Central memory CD8-positive, alpha-beta T cell (primary cell): ENCODE measurements around the gene CAMKV.
A peak's percentile ranks its signal among the peaks of the same experiment; 100 is the strongest.

ENCODE experiments used
- ATAC-seq: fragments of 150-1000 bp; cut with Tn5 transposase; replicated peaks from 2 replicates; pipeline ENCODE4 v1.10.0; 2022; ENCODE audit warnings: mild to moderate bottlenecking, moderate FRiP score, moderate number of reproducible peaks; ENCODE audit not compliant: poor library complexity, severe bottlenecking; ENCODE audit errors: extremely low read depth
- DNase-seq, 2 donors: peaks; one replicate each; pipeline ENCODE4 v3.0.0; 2021; ENCODE audit warnings: low spot score in 2 of 2
- H3K27ac Mint-ChIP-seq: one replicate; pipeline ENCODE4 v1.8.0; 2022; ENCODE audit warnings: low read depth, mild to moderate bottlenecking, moderate library complexity, mixed read lengths
- H3K27me3 Mint-ChIP-seq: one replicate; pipeline ENCODE4 v1.8.0; 2022; ENCODE audit warnings: mixed read lengths
- H3K36me3 Mint-ChIP-seq: one replicate; pipeline ENCODE4 v1.8.0; 2022; ENCODE audit warnings: mild to moderate bottlenecking, moderate library complexity, mixed read lengths; ENCODE audit not compliant: insufficient read depth
- H3K4me1 Mint-ChIP-seq: one replicate; pipeline ENCODE4 v1.8.0; 2022; ENCODE audit warnings: mixed read lengths
- H3K4me3 Mint-ChIP-seq: one replicate; pipeline ENCODE4 v1.8.0; 2022; ENCODE audit warnings: mild to moderate bottlenecking, moderate library complexity, mixed read lengths
- H3K9me3 Mint-ChIP-seq: one replicate; pipeline ENCODE4 v1.8.0; 2022; ENCODE audit warnings: mixed read lengths

CAMKV gene

DNA sequence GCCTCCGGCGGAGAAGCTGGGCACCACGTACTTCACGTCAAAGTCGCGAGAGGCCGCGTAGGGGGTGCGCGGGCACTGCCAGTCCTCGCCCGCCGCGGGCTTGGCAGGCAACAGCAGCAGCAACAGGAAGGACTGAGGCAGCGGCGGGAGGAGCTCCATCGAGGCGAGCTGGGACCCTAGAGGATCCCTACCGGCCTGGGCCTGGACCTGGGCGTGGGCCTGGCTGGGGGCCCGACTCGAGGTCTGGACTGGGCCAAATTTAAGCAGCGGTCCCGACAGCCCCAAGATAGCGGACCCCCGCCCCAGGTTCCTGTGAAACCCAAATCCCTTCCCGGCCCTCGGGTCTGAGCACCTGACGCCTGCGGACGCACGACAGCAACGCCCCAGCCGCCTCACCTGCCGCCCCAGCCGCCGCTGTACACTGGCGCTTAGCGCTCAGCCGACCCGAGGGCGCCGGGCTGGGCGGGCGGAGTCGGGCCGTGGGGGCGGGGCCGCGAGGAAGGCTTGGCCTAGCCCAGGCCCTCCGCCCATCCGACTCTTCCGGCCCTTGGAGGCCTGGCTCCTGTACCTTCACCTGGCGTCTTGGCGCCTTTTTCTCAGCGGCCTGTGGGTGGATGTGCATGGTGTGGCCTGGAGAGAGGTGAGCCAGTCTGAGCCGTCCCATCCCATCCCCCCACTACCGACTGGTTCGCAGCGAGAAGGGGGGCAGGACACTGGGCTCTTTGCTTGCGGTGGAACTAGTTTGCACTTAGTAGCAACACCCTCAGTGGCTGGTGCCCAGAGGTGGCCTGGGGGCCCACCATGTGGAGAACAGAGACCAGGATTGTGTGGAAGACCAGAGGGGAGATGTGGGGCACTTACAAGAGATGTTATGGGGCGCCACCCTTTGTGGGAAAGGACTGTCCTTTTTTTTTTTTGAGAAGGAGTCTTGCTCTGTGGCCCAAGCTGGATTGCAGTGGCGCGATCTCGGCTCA is 34.0 kb upstream of the CAMKV start, which contains the start of gene MST1R:
Gene MST1R (minus strand): TSS at position 423 of the 974 bp plus-strand sequence. CDS start 264 bp downstream, at position 159.
- no peaks in the 10 kb centered on the region for H3K27me3 Mint-ChIP-seq
- H3K4me3 Mint-ChIP-seq, result peak within 1 kb of the TSS; percentile 76
- peak; percentile 97 for ATAC-seq
- DNase-seq, result peak; percentile 61 to 70
- H3K27ac Mint-ChIP-seq, result peak within 1 kb of the TSS; percentile 62
- H3K36me3 Mint-ChIP-seq, result peaks cover 2% of the 10 kb centered on the region
- H3K9me3 Mint-ChIP-seq, result no peaks in the 10 kb centered on the region
- peaks cover 19% of the 10 kb centered on the region for H3K4me1 Mint-ChIP-seq

DNA sequence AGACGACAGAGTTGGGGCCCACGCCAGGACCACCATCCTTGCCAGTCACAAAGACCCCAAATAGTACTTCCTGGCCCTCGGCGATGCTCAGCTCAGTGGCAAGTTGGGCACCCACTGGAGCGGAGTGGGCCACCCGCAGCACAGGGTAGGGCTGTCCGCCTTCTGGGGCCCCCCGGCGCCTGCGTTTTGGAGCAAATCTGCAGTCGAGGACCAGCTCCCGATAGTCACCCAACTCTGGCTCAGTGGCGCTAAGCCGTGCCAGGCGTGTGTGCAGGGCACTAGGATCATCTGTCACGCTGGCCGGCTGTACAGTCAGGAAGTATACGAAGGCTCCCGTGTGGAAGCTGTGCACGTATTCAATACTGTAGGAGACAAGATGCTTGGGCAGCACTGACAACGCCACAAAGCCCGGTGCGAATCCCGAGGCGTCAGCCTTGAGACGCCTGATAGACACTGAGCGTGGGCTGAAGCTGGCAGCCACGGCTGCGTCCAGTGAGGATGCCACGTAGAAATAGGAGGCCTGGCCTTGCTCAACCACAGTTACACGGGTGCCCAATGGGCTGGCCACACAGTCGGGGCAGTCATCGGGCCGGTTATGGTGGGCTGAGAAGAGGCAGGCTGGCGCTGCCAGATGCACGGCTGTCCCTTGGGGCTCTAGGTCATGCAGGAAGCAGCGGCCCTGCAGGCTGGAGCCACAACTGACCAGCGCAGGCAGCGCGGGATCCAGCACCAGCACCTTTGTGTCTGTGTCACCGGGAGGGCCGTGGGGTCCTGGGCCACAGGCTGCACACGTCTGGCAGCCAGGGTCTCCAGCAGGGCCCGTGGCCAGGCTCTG is 33.0 kb upstream of the CAMKV start:
- DNase-seq (no peak), ATAC-seq (no peak)
- peaks cover 19% of the 10 kb centered on the region for H3K4me1 Mint-ChIP-seq
- no peaks in the 10 kb centered on the region for H3K9me3 Mint-ChIP-seq
- H3K27ac Mint-ChIP-seq, result no peak overlapping the region
- peak overlapping the region; percentile 54 for H3K4me3 Mint-ChIP-seq
- no peaks in the 10 kb centered on the region for H3K27me3 Mint-ChIP-seq
- H3K36me3 Mint-ChIP-seq, result peaks cover 2% of the 10 kb centered on the region

DNA sequence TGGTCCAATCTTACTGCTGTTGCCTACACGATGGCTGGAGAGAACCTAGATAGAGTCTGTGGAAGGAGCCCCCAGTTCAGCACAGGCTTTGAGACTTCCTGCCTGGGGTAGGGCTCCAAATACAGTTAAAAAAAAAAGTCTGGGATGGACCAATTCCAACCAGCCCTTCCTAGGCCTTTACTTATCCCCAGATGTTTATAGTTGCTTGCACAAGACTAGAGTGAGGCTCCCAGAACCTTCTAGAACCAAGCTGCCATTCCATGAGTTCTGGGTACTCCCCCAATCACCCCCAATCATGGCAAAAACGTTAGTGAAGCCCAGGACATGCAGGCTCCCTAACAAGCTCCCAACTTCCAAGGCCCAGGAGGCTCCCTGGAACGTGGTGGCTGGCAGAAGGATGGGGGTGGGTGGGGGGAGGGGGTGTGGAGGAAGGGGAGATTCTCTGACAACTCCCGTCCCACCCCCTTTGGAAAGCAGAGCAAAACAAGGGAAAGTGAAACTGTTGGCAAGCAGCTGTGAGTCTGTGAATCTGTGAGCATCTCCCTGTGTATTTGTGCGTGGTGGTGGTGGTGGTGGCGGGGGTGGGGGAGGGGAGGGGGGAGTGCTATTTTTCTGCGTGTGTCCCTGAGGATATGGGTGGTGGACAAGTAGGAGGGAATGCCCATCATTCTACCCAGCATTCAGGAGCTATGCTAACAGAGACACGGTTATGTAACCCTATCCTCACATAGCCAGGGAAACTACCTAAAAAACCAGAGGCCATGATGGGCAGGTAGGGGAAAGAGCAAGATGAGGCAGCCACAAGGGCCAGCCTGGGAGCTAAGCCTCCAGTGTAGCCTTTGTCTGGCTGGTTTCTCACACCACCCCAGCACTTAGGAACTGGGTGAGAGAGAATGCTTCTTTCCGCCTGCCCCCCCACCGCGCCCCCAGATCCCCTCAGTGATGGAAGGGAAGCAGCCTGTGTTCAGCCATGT is 31.9 kb upstream of the CAMKV start:
- Mint-ChIP-seq H3K27ac (no peak overlapping the region), H3K4me3 (no peak overlapping the region), H3K9me3 (no peaks in the 10 kb centered on the region), H3K27me3 (no peaks in the 10 kb centered on the region), H3K4me1 (peaks cover 19% of the 10 kb centered on the region), H3K36me3 (peaks cover 2% of the 10 kb centered on the region)
- ATAC-seq, result no peak
- DNase-seq, result no peak

DNA sequence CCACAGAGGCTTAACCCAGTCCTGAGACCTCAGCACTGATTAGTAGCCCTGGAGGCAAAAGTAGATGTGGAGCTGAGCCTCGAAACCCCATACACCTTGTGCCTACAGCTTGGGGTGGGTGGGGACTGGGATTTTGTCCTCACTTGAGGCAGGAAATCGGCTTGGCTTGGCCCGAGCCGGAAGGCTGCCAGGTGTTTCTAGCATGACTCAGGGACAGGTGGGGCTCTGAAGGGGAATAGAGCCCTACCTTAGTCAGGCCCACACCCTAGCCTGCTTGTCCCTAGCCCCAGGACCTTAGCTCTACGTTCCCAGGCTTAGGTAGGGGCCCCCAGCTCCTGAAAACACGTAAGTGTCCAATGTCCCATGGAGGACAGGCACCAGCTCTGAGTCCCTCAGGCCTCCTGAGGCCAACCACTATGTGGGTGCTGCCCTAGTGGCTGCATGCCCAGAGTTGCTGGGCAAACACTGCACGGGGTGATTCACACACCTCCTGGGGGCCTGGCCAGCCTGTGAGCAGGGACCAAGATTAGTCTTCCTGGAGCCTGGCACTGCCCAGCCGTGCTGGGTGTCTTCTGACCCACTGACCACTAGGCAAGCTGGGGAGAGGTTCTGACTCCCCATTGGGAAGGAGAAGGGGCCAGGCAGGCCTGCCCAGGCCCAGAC is 30.9 kb upstream of the CAMKV start:
- ATAC-seq, result no peak
- Mint-ChIP-seq H3K9me3 (no peaks in the 10 kb centered on the region), H3K4me3 (no peak overlapping the region), H3K27me3 (no peaks in the 10 kb centered on the region), H3K4me1 (peaks cover 9% of the 10 kb centered on the region), H3K36me3 (peaks cover 2% of the 10 kb centered on the region), H3K27ac (no peak overlapping the region)
- no peak for DNase-seq

DNA sequence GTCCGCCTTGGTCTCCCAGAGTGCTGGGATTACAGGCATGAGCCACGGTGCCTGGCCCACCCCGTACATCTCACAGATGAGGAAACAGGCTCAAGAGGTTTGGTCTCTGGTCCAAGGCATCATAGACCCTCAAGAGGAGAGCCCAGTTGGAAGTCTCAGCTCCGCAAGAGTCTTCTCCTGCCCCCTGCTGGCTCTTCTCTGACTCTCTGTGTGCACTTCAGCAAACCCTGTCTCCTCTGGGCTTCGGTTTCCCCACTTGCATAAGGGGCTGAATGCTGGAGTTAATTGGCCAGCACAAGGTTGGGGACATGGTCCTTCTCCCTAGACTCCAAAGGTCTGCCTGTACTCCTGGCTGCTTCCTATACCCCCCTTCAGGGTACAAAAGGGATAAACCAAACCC is 30.1 kb upstream of the CAMKV start:
- no peak for DNase-seq
- peaks cover 7% of the 10 kb centered on the region for H3K4me1 Mint-ChIP-seq
- peaks cover 2% of the 10 kb centered on the region for H3K36me3 Mint-ChIP-seq
- H3K27ac Mint-ChIP-seq, result no peak overlapping the region
- no peaks in the 10 kb centered on the region for H3K9me3 Mint-ChIP-seq
- H3K27me3 Mint-ChIP-seq, result no peaks in the 10 kb centered on the region
- ATAC-seq, result no peak
- no peak overlapping the region for H3K4me3 Mint-ChIP-seq

GRCh38 chr3:49898991-49899390 is 29.3 kb upstream of the CAMKV start:
- DNase-seq (no peak), ATAC-seq (no peak)
- Mint-ChIP-seq H3K27me3 (no peaks in the 10 kb centered on the region), H3K4me1 (peaks cover 3% of the 10 kb centered on the region), H3K4me3 (no peak overlapping the region), H3K9me3 (no peaks in the 10 kb centered on the region), H3K27ac (no peak overlapping the region), H3K36me3 (peaks cover 1% of the 10 kb centered on the region)

- H3K4me1 Mint-ChIP-seq, result no peaks in the 10 kb centered on the region
- H3K27ac Mint-ChIP-seq, result no peak overlapping the region
- no peak for DNase-seq
- H3K36me3 Mint-ChIP-seq, result no peaks in the 10 kb centered on the region
- H3K9me3 Mint-ChIP-seq, result no peaks in the 10 kb centered on the region
- H3K4me3 Mint-ChIP-seq, result no peak overlapping the region
- no peaks in the 10 kb centered on the region for H3K27me3 Mint-ChIP-seq
- no peak for ATAC-seq
These were observed 26.6 kb upstream of the CAMKV start for GRCh38 chr3:49896345-49896744.

- Mint-ChIP-seq H3K36me3 (no peaks in the 10 kb centered on the region), H3K27ac (no peak overlapping the region), H3K4me3 (no peak overlapping the region), H3K27me3 (no peaks in the 10 kb centered on the region), H3K4me1 (no peaks in the 10 kb centered on the region), H3K9me3 (no peaks in the 10 kb centered on the region)
- ATAC-seq, result no peak
- DNase-seq, result no peak
These were observed 26.1 kb upstream of the CAMKV start for GRCh38 chr3:49895791-49896190.

DNA sequence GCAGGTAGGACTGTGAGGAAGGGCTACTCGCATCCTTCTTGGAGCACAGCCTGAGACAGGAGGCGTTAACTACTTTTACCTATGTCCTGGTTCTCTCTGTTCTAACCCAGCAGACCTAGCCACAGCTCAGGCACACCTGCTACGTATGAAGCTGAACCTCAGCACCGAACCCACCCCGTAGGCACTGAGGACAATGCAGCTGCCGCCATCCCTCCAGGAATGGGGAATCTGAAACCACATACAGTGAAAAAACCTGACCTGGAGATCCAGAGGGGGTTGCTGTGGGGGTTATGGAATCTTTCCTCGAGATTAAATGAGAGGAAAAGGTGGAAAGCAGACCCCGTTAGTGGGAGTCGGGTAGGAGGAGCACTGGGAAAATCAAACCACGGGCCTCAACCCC is 19.6 kb upstream of the CAMKV start:
- Mint-ChIP-seq H3K4me3 (no peak overlapping the region), H3K36me3 (no peaks in the 10 kb centered on the region), H3K4me1 (no peaks in the 10 kb centered on the region), H3K27ac (no peak overlapping the region), H3K27me3 (no peaks in the 10 kb centered on the region), H3K9me3 (no peaks in the 10 kb centered on the region)
- DNase-seq (no peak), ATAC-seq (no peak)

GRCh38 chr3:49886922-49887265 is 17.2 kb upstream of the CAMKV start:
- Mint-ChIP-seq H3K27ac (no peak overlapping the region), H3K36me3 (no peaks in the 10 kb centered on the region), H3K27me3 (no peaks in the 10 kb centered on the region), H3K4me1 (no peaks in the 10 kb centered on the region), H3K9me3 (no peaks in the 10 kb centered on the region), H3K4me3 (no peak overlapping the region)
- DNase-seq (no peak), ATAC-seq (no peak)

- Mint-ChIP-seq H3K27me3 (no peaks in the 10 kb centered on the region), H3K9me3 (no peaks in the 10 kb centered on the region), H3K27ac (no peak overlapping the region), H3K4me1 (no peaks in the 10 kb centered on the region), H3K36me3 (no peaks in the 10 kb centered on the region), H3K4me3 (no peak overlapping the region)
- ATAC-seq (no peak), DNase-seq (no peak)
These were observed 14.3 kb upstream of the CAMKV start for GRCh38 chr3:49883998-49884397.
